DND-41 (cell line): ENCODE results near the gene TCF4.

Experiments
- EZH2 ChIP-seq: IDR thresholded peaks from 3 replicates; pipeline ENCODE4 v1.6.1; 2012; ENCODE audit warnings: borderline replicate concordance, low read depth, mild to moderate bottlenecking, moderate library complexity, low read length, inconsistent platforms; ENCODE audit not compliant: severe bottlenecking
- TF ChIP-seq, protein P1 (sequence below): IDR thresholded peaks from 2 replicates; pipeline ENCODE4 v1.5.1; 2012; ENCODE audit warnings: borderline replicate concordance, low read length, moderate library complexity, mild to moderate bottlenecking; ENCODE audit not compliant: poor library complexity, severe bottlenecking; ENCODE audit errors: extremely low read depth

DNA sequence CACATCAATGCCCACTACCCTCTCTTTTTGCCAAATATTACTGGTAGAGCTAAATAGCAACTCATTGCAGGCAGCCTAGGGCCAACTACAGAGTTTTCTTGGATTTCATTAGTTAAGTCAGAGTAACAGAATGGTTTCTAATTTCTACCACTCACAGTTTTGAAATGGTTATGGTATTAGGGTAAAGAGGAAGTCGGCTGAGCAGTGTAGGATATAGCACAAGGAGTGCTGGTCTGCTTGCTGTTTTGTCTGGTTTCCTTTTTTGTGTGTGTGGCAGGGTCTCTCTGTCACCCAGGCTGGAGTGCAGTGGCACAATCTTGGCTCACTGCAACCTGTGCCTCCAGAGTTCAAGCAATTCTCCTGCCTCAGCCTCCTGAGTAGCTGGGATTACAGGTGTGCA is 339.5 kb downstream of the TCF4 start:
- TF ChIP-seq EZH2: no peak
- TF ChIP-seq, protein P1, sequence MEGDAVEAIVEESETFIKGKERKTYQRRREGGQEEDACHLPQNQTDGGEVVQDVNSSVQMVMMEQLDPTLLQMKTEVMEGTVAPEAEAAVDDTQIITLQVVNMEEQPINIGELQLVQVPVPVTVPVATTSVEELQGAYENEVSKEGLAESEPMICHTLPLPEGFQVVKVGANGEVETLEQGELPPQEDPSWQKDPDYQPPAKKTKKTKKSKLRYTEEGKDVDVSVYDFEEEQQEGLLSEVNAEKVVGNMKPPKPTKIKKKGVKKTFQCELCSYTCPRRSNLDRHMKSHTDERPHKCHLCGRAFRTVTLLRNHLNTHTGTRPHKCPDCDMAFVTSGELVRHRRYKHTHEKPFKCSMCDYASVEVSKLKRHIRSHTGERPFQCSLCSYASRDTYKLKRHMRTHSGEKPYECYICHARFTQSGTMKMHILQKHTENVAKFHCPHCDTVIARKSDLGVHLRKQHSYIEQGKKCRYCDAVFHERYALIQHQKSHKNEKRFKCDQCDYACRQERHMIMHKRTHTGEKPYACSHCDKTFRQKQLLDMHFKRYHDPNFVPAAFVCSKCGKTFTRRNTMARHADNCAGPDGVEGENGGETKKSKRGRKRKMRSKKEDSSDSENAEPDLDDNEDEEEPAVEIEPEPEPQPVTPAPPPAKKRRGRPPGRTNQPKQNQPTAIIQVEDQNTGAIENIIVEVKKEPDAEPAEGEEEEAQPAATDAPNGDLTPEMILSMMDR: no peak
